Measurements from ENCODE around the gene BCAS4. TPM values are rescaled to one million over a fixed set of nuclear protein-coding genes. Genes with fewer than 3 reads are reported as not detected.

BCAS4 gene
- total and polyA plus RNA-seq, 8 donors: 2.9 to 8.2 (median 6.8) TPM

- H3K4me3 ChIP-seq: no peak overlapping the region
- DNase-seq (no peak), ATAC-seq (no peak)
- intact Hi-C loops (cut with DNase I): no loop called here
- H3K4me1 ChIP-seq: peaks cover 0 to 6% of the 10 kb centered on the region in 2 donors
- no peak overlapping the region for H3K27ac ChIP-seq
- TF ChIP-seq CTCF (IDR thresholded peaks at IDR 0.05): no peak
- no peaks in the 10 kb centered on the region for H3K36me3 ChIP-seq
- no peaks in the 10 kb centered on the region for H3K27me3 ChIP-seq
- no peaks in the 10 kb centered on the region for H3K9me3 ChIP-seq
These were observed 28.5 kb downstream of the BCAS4 start for GRCh38 chr20:50823319-50823718.

DNA sequence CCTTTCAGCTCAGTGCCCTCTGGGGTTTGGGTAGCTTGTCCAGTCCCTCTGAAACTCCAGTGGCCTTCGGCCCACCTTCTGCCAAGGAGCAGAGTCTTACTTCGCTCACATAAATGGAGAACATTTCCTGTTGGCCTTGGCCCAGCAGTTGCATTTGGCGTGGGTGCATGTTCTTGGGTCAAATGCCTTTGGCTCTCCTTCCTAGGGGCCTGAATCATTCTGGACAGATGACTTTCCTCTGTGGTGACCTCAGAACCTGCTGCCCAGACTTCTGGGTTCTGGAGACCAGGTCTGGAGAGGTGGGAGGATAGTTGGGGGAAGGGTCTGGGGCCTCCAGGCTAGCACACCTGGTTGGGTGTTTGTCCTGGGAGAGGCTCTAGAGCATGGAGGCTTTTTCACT lies 29.3 kb downstream of the BCAS4 start:
- DNase-seq (no peak), ATAC-seq (peak; percentile 47)
- intact Hi-C loops (cut with DNase I): no loop called here
- no peaks in the 10 kb centered on the region for H3K4me1 ChIP-seq
- no peaks in the 10 kb centered on the region for H3K27me3 ChIP-seq
- no peaks in the 10 kb centered on the region for H3K9me3 ChIP-seq
- H3K4me3 ChIP-seq: no peak overlapping the region
- no peak overlapping the region for H3K27ac ChIP-seq
- no peaks in the 10 kb centered on the region for H3K36me3 ChIP-seq
- TF ChIP-seq CTCF (IDR thresholded peaks at IDR 0.05): no peak

DNA sequence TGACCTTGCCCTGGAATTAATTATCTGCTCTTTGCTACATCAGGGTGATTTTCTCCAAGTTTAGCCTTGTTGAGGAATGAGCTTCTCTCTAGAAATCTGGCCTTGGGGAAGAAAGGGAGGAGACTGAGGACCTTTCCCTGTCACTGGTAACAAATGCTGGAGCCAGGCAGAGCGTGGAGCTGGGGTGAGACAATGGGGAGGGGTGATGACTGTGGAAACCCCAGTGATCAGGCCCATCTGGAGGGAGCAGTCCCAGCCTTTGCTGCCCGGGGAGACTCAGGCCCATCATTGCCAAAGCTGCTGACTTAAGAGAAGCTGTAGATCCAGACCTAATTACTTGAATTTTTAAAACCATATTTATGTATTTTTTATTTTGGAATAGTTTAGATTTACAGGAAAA lies 31.3 kb downstream of the BCAS4 start:
- no peaks in the 10 kb centered on the region for H3K4me1 ChIP-seq
- intact Hi-C loops (cut with DNase I): no loop called here
- ATAC-seq: peak; percentile 19

DNA sequence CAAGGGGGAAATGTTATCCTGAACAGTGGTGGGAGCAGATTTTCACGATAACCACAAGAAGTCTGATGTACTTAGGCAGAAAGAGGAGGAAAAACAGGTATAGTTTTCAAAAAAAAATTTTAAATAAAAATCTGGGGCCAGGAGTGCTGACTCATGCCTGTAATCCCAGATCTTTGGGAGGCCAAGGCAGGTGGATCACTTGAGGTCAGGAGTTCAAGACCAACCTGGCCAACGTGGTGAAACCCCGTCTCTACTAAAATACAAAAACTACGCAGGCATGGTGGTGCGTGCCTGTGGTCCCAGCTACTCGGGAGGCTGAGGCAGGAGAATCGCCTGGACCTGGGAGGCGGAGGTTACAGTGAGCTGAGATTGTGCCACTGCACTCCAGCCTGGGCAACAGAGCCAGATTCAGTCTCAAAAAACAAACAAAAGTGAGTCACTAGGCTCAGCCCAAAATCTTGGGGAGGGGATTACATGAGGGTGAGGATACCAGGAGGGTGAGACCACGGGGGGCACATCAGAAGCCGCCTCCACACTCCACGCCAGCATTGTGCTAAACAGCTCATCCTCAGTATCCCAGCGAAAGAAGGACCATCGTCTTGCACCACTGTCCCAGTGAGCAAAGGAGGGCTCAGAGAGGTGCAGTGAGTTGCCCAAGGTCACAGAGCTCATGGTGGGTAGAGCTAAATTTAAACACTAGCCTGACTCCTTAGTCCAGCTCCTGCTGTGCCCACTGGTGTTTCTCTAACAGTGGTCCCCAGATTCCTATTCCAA lies 33.7 kb downstream of the BCAS4 start:
- Histone ChIP-seq H3K27me3 (no peaks in the 10 kb centered on the region), H3K36me3 (no peaks in the 10 kb centered on the region), H3K4me3 (no peak overlapping the region), H3K27ac (no peak overlapping the region), H3K9me3 (no peaks in the 10 kb centered on the region), H3K4me1 (no peaks in the 10 kb centered on the region)
- DNase-seq: no peak
- TF ChIP-seq CTCF (IDR thresholded peaks at IDR 0.05): no peak
- no peak for ATAC-seq
- intact Hi-C loops (cut with DNase I): no loop called here

More for the DNA sequence above, 31.3 kb downstream of the BCAS4 start:
- no peaks in the 10 kb centered on the region for H3K36me3 ChIP-seq
- no peak for DNase-seq
- no peaks in the 10 kb centered on the region for H3K9me3 ChIP-seq
- H3K4me3 ChIP-seq: no peak overlapping the region
- TF ChIP-seq CTCF (IDR thresholded peaks at IDR 0.05): no peak
- H3K27me3 ChIP-seq: no peaks in the 10 kb centered on the region
- H3K27ac ChIP-seq: no peak overlapping the region

DNA sequence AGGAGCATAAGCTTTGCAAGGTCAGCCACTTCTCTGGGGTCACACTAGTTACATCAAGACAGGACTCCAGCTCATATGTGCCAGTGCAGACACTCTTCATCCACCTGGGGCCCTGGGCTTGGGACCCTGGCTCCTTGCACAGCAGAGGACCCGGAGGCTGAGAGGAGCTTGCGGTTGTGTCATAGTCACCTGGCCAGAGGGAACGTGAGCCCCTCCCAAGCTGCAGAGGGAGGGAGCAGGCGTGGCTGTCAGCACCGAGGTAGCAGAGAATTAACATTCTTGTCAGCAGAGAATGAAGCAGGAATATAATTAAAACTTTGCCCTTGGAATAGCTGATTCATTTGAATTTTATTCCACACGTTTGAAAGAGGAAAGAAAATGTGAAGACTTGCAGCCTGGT lies 36.8 kb downstream of the BCAS4 start:
- no peak for TF ChIP-seq CTCF (IDR thresholded peaks at IDR 0.05)
- no peaks in the 10 kb centered on the region for H3K4me1 ChIP-seq
- ATAC-seq: no peak
- H3K9me3 ChIP-seq: no peaks in the 10 kb centered on the region
- H3K36me3 ChIP-seq: no peaks in the 10 kb centered on the region
- intact Hi-C loops (cut with DNase I): no loop called here
- no peak overlapping the region for H3K4me3 ChIP-seq
- H3K27ac ChIP-seq: no peak overlapping the region
- no peaks in the 10 kb centered on the region for H3K27me3 ChIP-seq
- DNase-seq: peak in 1 of 4 donors; percentile 42
